CD14-positive monocyte (primary cell): ENCODE data around the gene UTP11. TPM values are rescaled to one million over a fixed set of nuclear protein-coding genes. Genes with fewer than 3 reads are reported as not detected.
A peak's percentile ranks its signal among the peaks of the same experiment; 100 is the strongest.

Experiments used
- DNase-seq, 3 donors: peaks; one replicate each; pipeline ENCODE4 v3.0.0-alpha.2; 2011 to 2022
- H2AFZ ChIP-seq: 2 replicates; pipeline ENCODE4 v1.6.0; 2012; ENCODE audit warnings: mild to moderate bottlenecking, low read depth, low read length, inconsistent platforms; ENCODE audit not compliant: insufficient read depth, poor library complexity, severe bottlenecking
- H3K27ac ChIP-seq, 2 donors: 1 replicate in 1 of 2; 2 replicates in 1 of 2; pipeline ENCODE4 v1.5.1; 2012 to 2013; ENCODE audit warnings: low read length in 2 of 2, control low read depth in 1 of 2, inconsistent platforms in 1 of 2, low read depth in 1 of 2, mild to moderate bottlenecking in 1 of 2
- H3K27me3 ChIP-seq, 2 donors: one replicate each; pipeline versions ENCODE4 v1.6.0 to v1.6.1; 2011 to 2013; ENCODE audit warnings: low read length in 2 of 2; ENCODE audit not compliant: control insufficient read depth in 2 of 2, insufficient read depth in 2 of 2
- H3K36me3 ChIP-seq, 2 donors: replicated peaks in 1 of 2; 1 replicate in 1 of 2; 2 replicates in 1 of 2; pipeline versions ENCODE4 v1.5.1 to v1.6.1; 2012 to 2013; ENCODE audit warnings: low read length in 2 of 2, control low read depth in 1 of 2, inconsistent platforms in 1 of 2, mild to moderate bottlenecking in 1 of 2; ENCODE audit not compliant: insufficient read depth in 2 of 2, control insufficient read depth in 1 of 2
- H3K4me1 ChIP-seq, 2 donors: 1 replicate in 1 of 2; 2 replicates in 1 of 2; pipeline versions ENCODE4 v1.5.1 to v1.6.1; 2012 to 2013; ENCODE audit warnings: low read length in 2 of 2, control low read depth in 1 of 2, inconsistent platforms in 1 of 2, mild to moderate bottlenecking in 1 of 2, moderate library complexity in 1 of 2; ENCODE audit not compliant: insufficient read depth in 2 of 2, control insufficient read depth in 1 of 2
- H3K4me2 ChIP-seq: replicated peaks from 2 replicates; pipeline ENCODE3; 2012; ENCODE audit warnings: low read length, moderate library complexity, mild to moderate bottlenecking; ENCODE audit not compliant: poor library complexity, severe bottlenecking; ENCODE audit errors: extremely low read depth
- H3K4me3 ChIP-seq, 3 experiments: fragments of 200-600 bp in 1 of 3; sonication (generic) in 1 of 3; replicated peaks in 1 of 3; 1 replicate in 2 of 3; 2 replicates in 1 of 3; pipeline ENCODE4 v1.5.1; 2011 to 2013; ENCODE audit warnings: low read length in 3 of 3, mild to moderate bottlenecking in 3 of 3, control low read depth in 2 of 3, low read depth in 2 of 3, inconsistent platforms in 1 of 3, moderate library complexity in 1 of 3
- H3K79me2 ChIP-seq: 2 replicates; pipeline ENCODE4 v1.6.0; 2012; ENCODE audit warnings: mild to moderate bottlenecking, control low read depth, inconsistent platforms, low read length, moderate library complexity; ENCODE audit not compliant: insufficient read depth
- H3K9ac ChIP-seq: 2 replicates; pipeline ENCODE4 v1.6.0; 2017; ENCODE audit warnings: low read length, mild to moderate bottlenecking; ENCODE audit not compliant: insufficient read depth, poor library complexity, severe bottlenecking
- H3K9me3 ChIP-seq, 2 donors: replicated peaks in 1 of 2; 1 replicate in 1 of 2; 2 replicates in 1 of 2; pipeline versions ENCODE4 v1.5.1 to v1.6.1; 2012 to 2013; ENCODE audit warnings: low read length in 2 of 2, control low read depth in 1 of 2; ENCODE audit not compliant: control insufficient read depth in 1 of 2, insufficient read depth in 1 of 2
- H4K20me1 ChIP-seq: 2 replicates; pipeline ENCODE4 v1.6.0; 2012; ENCODE audit warnings: mild to moderate bottlenecking, low read length, control low read depth, moderate library complexity; ENCODE audit not compliant: insufficient read depth
- H3K27ac Mint-ChIP-seq, 7 donors: one replicate each; pipeline ENCODE4 v1.8.0; 2020; ENCODE audit warnings: mild to moderate bottlenecking in 7 of 7, mixed read lengths in 7 of 7, moderate library complexity in 6 of 7, inconsistent platforms in 2 of 7
- H3K27me3 Mint-ChIP-seq, 3 donors: one replicate each; pipeline ENCODE4 v1.8.0; 2021 to 2022; ENCODE audit warnings: low read depth in 3 of 3, mild to moderate bottlenecking in 3 of 3, mixed read lengths in 3 of 3, moderate library complexity in 3 of 3, inconsistent platforms in 1 of 3
- H3K36me3 Mint-ChIP-seq, 2 donors: one replicate each; pipeline ENCODE4 v1.8.0; 2020; ENCODE audit warnings: mixed read lengths in 2 of 2, inconsistent platforms in 1 of 2, mild to moderate bottlenecking in 1 of 2
- H3K4me1 Mint-ChIP-seq: one replicate; pipeline ENCODE4 v1.8.0; 2020; ENCODE audit warnings: mild to moderate bottlenecking, mixed read lengths
- H3K4me3 Mint-ChIP-seq, 2 donors: one replicate each; pipeline ENCODE4 v1.8.0; 2020; ENCODE audit warnings: mild to moderate bottlenecking in 2 of 2, mixed read lengths in 2 of 2, moderate library complexity in 1 of 2
- H3K9me3 Mint-ChIP-seq, 7 donors: one replicate each; pipeline ENCODE4 v1.8.0; 2020 to 2022; ENCODE audit warnings: mixed read lengths in 7 of 7, mild to moderate bottlenecking in 6 of 7, moderate library complexity in 6 of 7, inconsistent platforms in 2 of 7
- WGBS: methylation state at CpG from one replicate; pipeline ENCODE4 v1.1.5; 2013; ENCODE audit warnings: missing lambda C conversion rate; ENCODE audit not compliant: insufficient coverage; 5-methylcytosine and 5-hydroxymethylcytosine counted together
- intact Hi-C, 2 donors: fragments of 100-400 bp; cut with micrococcal nuclease; formaldehyde crosslinking; loops; one replicate each; pipeline versions ENCODE4 v1.15.0 to v1.15.1; 2023
- polyA plus RNA-seq, 3 donors: library from polyadenylated mRNA; depleted of rRNA in 1 of 3; unstranded in 2 of 3; stranded (reverse) in 1 of 3; fragments of 300-500 nt in 2 of 3; fragments of >200 nt in 1 of 3; fragmentation: Illumina TruSeq in 2 of 3; gene quantifications; 1 replicate in 2 of 3; 2 replicates in 1 of 3; pipeline ENCODE4 v1.2.3, GENCODE V29; 2012 to 2021
- TF ChIP-seq, protein P1 (sequence below): fragments of 200-600 bp; IDR thresholded peaks from one replicate; pipeline ENCODE4 v1.8.0; 2022; ENCODE audit warnings: antibody characterized with exemption, mild to moderate bottlenecking

The UTP11 gene
- polyA plus RNA-seq, 3 donors, result 10.9 to 26.0 (median 20.5) TPM

DNA sequence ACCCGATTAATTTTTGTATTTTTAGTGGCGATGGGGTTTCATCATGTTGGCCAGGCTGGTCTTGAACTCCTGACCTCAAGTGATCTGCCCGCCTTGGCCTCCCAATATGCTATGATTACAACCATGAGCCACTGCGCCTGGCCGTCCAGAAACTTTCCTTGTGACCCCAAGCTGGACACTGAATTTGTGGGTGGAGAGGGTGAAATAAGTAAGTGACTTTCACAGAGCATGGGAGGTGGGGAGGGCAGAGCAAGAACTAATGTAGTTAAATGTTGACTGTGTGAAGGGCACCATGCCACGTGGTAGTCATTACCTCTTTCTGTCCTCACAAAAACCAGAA is 2.7 kb upstream of the UTP11 start:
- peaks cover 24% of the 10 kb centered on the region for H3K79me2 ChIP-seq
- peak overlapping the region in 1 of 3 experiments; percentile 18 for H3K4me3 ChIP-seq
- peak overlapping the region; percentile 73 to 92 for H3K27ac ChIP-seq
- H3K9me3 ChIP-seq, result peaks cover 0 to 4% of the 10 kb centered on the region in 2 donors
- no peak for DNase-seq
- Mint-ChIP-seq H3K36me3 (peaks cover 0 to 4% of the 10 kb centered on the region in 2 donors), H3K27ac (peak overlapping the region; percentile 84 to 96 (median 93)), H3K9me3 (peaks cover 0 to 8% (median 3%) of the 10 kb centered on the region in 7 donors), H3K27me3 (peaks cover 0 to 2% (median 0%) of the 10 kb centered on the region in 3 donors), H3K4me1 (peaks cover 46% of the 10 kb centered on the region), H3K4me3 (no peak overlapping the region)
- TF ChIP-seq, protein P1, sequence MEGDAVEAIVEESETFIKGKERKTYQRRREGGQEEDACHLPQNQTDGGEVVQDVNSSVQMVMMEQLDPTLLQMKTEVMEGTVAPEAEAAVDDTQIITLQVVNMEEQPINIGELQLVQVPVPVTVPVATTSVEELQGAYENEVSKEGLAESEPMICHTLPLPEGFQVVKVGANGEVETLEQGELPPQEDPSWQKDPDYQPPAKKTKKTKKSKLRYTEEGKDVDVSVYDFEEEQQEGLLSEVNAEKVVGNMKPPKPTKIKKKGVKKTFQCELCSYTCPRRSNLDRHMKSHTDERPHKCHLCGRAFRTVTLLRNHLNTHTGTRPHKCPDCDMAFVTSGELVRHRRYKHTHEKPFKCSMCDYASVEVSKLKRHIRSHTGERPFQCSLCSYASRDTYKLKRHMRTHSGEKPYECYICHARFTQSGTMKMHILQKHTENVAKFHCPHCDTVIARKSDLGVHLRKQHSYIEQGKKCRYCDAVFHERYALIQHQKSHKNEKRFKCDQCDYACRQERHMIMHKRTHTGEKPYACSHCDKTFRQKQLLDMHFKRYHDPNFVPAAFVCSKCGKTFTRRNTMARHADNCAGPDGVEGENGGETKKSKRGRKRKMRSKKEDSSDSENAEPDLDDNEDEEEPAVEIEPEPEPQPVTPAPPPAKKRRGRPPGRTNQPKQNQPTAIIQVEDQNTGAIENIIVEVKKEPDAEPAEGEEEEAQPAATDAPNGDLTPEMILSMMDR, result no peak
- H3K4me2 ChIP-seq, result peak overlapping the region; percentile 40
- H3K9ac ChIP-seq, result no peak overlapping the region
- no peaks in the 10 kb centered on the region for H3K27me3 ChIP-seq
- intact Hi-C loops, result loop anchor here (5.0 to 10.0 kb wide), 5 partner anchors 195 to 455 kb away; partner anchors contain the start of genes CDCA8 (in 2 of the 2), DNALI1 (in 1 of the 2), GNL2 (in 1 of the 2) and SNIP1 (in 1 of the 2)
- peaks cover 0 to 9% of the 10 kb centered on the region in 2 donors for H3K36me3 ChIP-seq
- H3K4me1 ChIP-seq, result peaks cover 45 to 57% of the 10 kb centered on the region in 2 donors
- 86% methylated on average over 4 of the region's 6 CpGs for WGBS
- no peaks in the 10 kb centered on the region for H4K20me1 ChIP-seq
- no peak overlapping the region for H2AFZ ChIP-seq

DNA sequence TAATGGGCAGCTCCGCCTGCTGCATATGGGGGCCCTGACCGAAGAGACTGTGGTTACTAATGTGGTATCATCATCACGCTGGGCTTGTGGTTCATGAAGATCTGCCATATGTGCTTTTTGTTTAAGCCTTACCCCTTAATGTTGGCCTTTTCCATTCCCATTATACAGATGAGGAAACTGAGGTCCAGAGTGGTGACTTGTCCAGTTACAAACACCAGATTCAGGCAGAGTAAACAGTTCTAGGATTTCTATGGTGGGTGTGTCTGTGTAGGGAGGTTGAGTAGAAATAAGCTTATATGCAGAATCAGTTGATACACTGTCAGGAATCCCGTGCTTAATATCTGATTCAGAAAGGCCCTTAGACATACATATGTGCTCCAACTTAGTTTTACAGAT is 691 bp downstream of the UTP11 start:
- Histone ChIP-seq H3K79me2 (peaks cover 53% of the 10 kb centered on the region), H3K9me3 (peaks cover 0 to 4% of the 10 kb centered on the region in 2 donors), H3K4me3 (peak overlapping the region; percentile 81 to 84 (median 83)), H2AFZ (peak overlapping the region; percentile 90), H3K4me2 (peak overlapping the region; percentile 84), H3K27me3 (no peaks in the 10 kb centered on the region), H3K27ac (peak overlapping the region; percentile 86 to 92), H4K20me1 (peaks cover 14% of the 10 kb centered on the region), H3K36me3 (peaks cover 25 to 43% of the 10 kb centered on the region in 2 donors), H3K9ac (peak overlapping the region; percentile 85), H3K4me1 (peaks cover 38 to 43% of the 10 kb centered on the region in 2 donors)
- TF ChIP-seq, protein P1, result no peak
- Mint-ChIP-seq H3K27me3 (peaks cover 0 to 2% (median 0%) of the 10 kb centered on the region in 3 donors), H3K36me3 (peaks cover 21 to 30% of the 10 kb centered on the region in 2 donors), H3K27ac (peak overlapping the region; percentile 96 to 99 (median 97)), H3K4me1 (peaks cover 36% of the 10 kb centered on the region), H3K9me3 (peaks cover 0 to 8% (median 3%) of the 10 kb centered on the region in 7 donors), H3K4me3 (peak overlapping the region; percentile 97 to 99)
- intact Hi-C loops, result loop anchor here (2.0 to 10.0 kb wide), 5 partner anchors 22 to 458 kb away; partner anchors contain the start of genes CDCA8 (in 2 of the 2), DNALI1 (in 1 of the 2), GNL2 (in 1 of the 2) and SF3A3 (in 1 of the 2)
- DNase-seq, result no peak
- 8% methylated on average over 2 of the region's 4 CpGs for WGBS
